Activated naive CD4-positive, alpha-beta T cell treated with Interleukin-2 at 50 U/mL for 16 hours (primary cell): Measurements from ENCODE around the gene ZC4H2.
"Not testable (repeated sequence)": the region's sequence is repeated elsewhere in the genome, so short reads cannot be mapped to it uniquely, and the experiment has no call there.

Experiments
- DNase-seq: peaks from one replicate; pipeline ENCODE4 v3.0.0-alpha.2; 2020

The ZC4H2 gene

GRCh38 chrX:64975989-64976672 lies at the start of gene ZC4H2:
Gene ZC4H2, minus strand, starts transcription at chrX:64976450. Its CDS starts 73 bp downstream, at chrX:64976377.
- peak; percentile 69 for DNase-seq

- no peak for DNase-seq
Observed at GRCh38 chrX:65017451-65017850, 41.2 kb upstream of the ZC4H2 start.

- DNase-seq: no peak
Observed at GRCh38 chrX:65014230-65014629, 38.0 kb upstream of the ZC4H2 start.

- DNase-seq: no peak
Observed at GRCh38 chrX:65009459-65009858, 33.2 kb upstream of the ZC4H2 start.

- DNase-seq: not testable (repeated sequence)
Observed at GRCh38 chrX:65002208-65002607, 26.0 kb upstream of the ZC4H2 start.

- DNase-seq: no peak
Observed at GRCh38 chrX:64996805-64997204, 20.6 kb upstream of the ZC4H2 start.

GRCh38 chrX:64994131-64994798 lies 18.0 kb upstream of the ZC4H2 start:
- no peak for DNase-seq

GRCh38 chrX:64977830-64978229 lies 1.6 kb upstream of the ZC4H2 start:
- DNase-seq: no peak

- no peak for DNase-seq
Observed at GRCh38 chrX:64977051-64977450, 801 bp upstream of the ZC4H2 start.

- no peak for DNase-seq
Observed at GRCh38 chrX:64976673-64977040, 407 bp upstream of the ZC4H2 start.

- peak; percentile 13 for DNase-seq
Observed at GRCh38 chrX:64975491-64975890, 759 bp downstream of the ZC4H2 start.

GRCh38 chrX:64925480-64925879 lies 50.8 kb downstream of the ZC4H2 start:
- DNase-seq: no peak

- DNase-seq: no peak
Observed at GRCh38 chrX:64908121-64908520, 68.1 kb downstream of the ZC4H2 start.

GRCh38 chrX:64894454-64895038 lies 81.7 kb downstream of the ZC4H2 start:
- peak; percentile 10 for DNase-seq

GRCh38 chrX:64885850-64886249 lies 90.4 kb downstream of the ZC4H2 start:
- DNase-seq: no peak

GRCh38 chrX:64878709-64879108 lies 97.5 kb downstream of the ZC4H2 start:
- DNase-seq: not testable (repeated sequence)

GRCh38 chrX:64867217-64867616 lies 109.0 kb downstream of the ZC4H2 start:
- no peak for DNase-seq
